ENCODE measurements around the gene RTP5. TPM values are rescaled to one million over a fixed set of nuclear protein-coding genes. Genes with fewer than 3 reads are reported as not detected.

RTP5 gene
- total and polyA plus RNA-seq, 2 donors (not counting 1 experiment from before 2014, with no cell fraction given), result not detected

DNA sequence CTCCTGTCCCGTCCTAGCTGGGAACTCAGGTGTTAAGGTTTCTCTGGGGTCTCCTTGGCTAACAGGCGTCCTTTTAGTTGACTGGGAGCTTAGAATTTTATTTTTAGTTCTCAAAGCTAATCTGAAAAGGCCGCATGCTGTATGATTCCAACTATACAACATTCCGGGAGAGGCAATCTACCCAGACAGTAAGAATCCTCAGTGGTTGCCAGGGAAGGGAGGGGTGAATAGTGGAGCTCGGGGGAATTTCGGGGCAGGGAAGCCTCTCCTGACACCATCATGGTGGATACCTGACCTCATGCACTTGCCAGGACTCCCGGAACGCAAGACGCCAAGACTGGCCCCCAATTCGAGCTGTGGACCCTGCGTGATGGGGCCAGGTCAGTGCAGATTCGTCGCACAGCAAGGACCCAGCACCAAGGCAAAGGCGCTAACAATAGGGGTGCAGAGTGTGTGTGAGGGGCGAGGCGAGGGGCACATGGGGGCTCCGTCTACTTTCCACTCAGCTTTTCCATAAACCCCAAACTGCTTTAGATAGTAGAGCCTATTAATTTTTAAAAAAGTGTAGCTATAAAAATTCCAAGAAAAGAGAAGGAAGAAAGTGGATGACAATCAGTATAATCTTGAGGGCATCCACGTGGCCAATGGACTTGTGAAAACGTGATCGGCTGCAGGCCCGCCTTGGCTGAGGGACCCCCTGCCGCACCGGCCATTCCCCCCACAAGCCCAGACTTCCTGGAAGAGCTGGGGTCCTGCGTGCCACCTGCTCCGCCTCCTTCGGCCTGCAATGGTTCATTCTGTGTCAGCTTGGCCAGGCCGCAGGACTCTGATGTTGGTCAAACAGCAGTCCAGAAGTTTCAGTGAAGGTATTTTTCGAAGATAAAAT lies 28.1 kb upstream of the RTP5 start:
- Histone ChIP-seq H3K27ac (ENCODE audit: low read length in 2 of 2) (no peak overlapping the region), H2AFZ (ENCODE audit: insufficient read depth, low read depth, low read length, poor library complexity, severe bottlenecking) (no peak overlapping the region), H3K36me3 (replicated peaks in 1 of 2; ENCODE audit: control extremely low read depth in 1 of 2, control insufficient read depth in 1 of 2, extremely low read depth in 1 of 2, insufficient read depth in 2 of 2, low read length in 1 of 2) (no peaks in the 10 kb centered on the region), H3K27me3 (replicated peaks in 1 of 4; ENCODE audit: control extremely low read depth in 1 of 4, control insufficient read depth in 3 of 4, insufficient read depth in 4 of 4, low read length in 3 of 4) (no peaks in the 10 kb centered on the region), H3K4me2 (replicated peaks; ENCODE audit: low read depth, low read length, poor library complexity, severe bottlenecking) (no peak overlapping the region), H4K20me1 (ENCODE audit: control insufficient read depth, insufficient read depth, low read length, poor library complexity, severe bottlenecking) (no peaks in the 10 kb centered on the region), H3K4me3 (ENCODE audit: control extremely low read depth in 1 of 5, extremely low read depth in 1 of 5, insufficient read depth in 1 of 5, low read depth in 2 of 5, low read length in 4 of 5) (no peak overlapping the region), H3K9me3 (ENCODE audit: control extremely low read depth in 1 of 3, control insufficient read depth in 2 of 3, insufficient read depth in 1 of 3, low read length in 2 of 3) (peaks cover 0 to 4% (median 0%) of the 10 kb centered on the region in 3 donors), H3K4me1 (ENCODE audit: control insufficient read depth in 2 of 2, insufficient read depth in 2 of 2, low read length in 2 of 2) (peaks cover 18 to 26% of the 10 kb centered on the region in 2 donors), H3K9ac (ENCODE audit: low read length) (no peak overlapping the region), H3K79me2 (ENCODE audit: control insufficient read depth, insufficient read depth, low read length) (no peaks in the 10 kb centered on the region)
- CTCF ChIA-PET, result interaction anchor here (0.5 to 1.0 kb wide), 2 partner anchors 37 to 134 kb away, joined by 3 read pairs; no protein-coding TSS in a partner anchor
- H3K9me3 Mint-ChIP-seq (ENCODE audit: insufficient read depth), result no peaks in the 10 kb centered on the region
- TF ChIP-seq EZH2 (IDR thresholded peaks at IDR 0.05; ENCODE audit: borderline replicate concordance, insufficient read depth, low read depth, low read length, poor library complexity, severe bottlenecking) (no peak), CTCF (IDR thresholded peaks at IDR 0.05) (no peak)
- no peaks in the 10 kb centered on the region for H3K27me3 Mint-ChIP-seq
- WGBS (ENCODE audit: insufficient coverage), result 95% methylated on average over 23 of the region's 28 CpGs
- ATAC-seq (ENCODE audit: low read depth), result no peak
- POLR2A ChIA-PET, result no interaction called here
- peak overlapping the region; percentile 16 for H3K4me3 Mint-ChIP-seq
- no peak for DNase-seq
- H3K27ac Mint-ChIP-seq, result no peak overlapping the region
- intact Hi-C loops (cut with micrococcal nuclease), result loop anchor here (5.0 kb wide), 1 partner anchor 41 kb away; no protein-coding TSS in a partner anchor
- H3K4me1 Mint-ChIP-seq, result peaks cover 30% of the 10 kb centered on the region

DNA sequence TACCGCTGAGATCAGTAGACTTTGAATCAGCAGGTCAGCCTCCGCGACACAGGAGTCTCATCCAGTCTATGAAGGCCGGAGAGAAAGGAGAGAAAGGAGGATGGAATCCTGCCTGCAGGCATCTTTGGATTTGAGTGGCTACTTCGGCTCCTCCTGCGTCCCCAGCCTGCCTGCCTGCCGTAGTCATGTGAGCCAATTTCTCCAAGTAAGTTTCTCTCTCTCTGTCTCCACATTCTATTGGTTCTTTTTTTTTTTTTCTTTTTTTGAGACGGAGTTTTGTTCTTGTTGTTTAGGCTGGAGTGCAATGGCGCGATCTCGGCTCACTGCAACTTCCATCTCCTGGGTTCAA lies 27.5 kb upstream of the RTP5 start:
- H3K27me3 Mint-ChIP-seq, result no peaks in the 10 kb centered on the region
- ChIA-PET POLR2A (no interaction called here), CTCF (no interaction called here)
- H3K4me2 ChIP-seq (replicated peaks; ENCODE audit: low read depth, low read length, poor library complexity, severe bottlenecking), result no peak overlapping the region
- TF ChIP-seq CTCF (IDR thresholded peaks at IDR 0.05), result no peak
- no peak for TF ChIP-seq EZH2 (IDR thresholded peaks at IDR 0.05; ENCODE audit: borderline replicate concordance, insufficient read depth, low read depth, low read length, poor library complexity, severe bottlenecking)
- no peaks in the 10 kb centered on the region for H4K20me1 ChIP-seq (ENCODE audit: control insufficient read depth, insufficient read depth, low read length, poor library complexity, severe bottlenecking)
- peaks cover 18 to 26% of the 10 kb centered on the region in 2 donors for H3K4me1 ChIP-seq (ENCODE audit: control insufficient read depth in 2 of 2, insufficient read depth in 2 of 2, low read length in 2 of 2)
- H3K4me3 ChIP-seq (ENCODE audit: control extremely low read depth in 1 of 5, extremely low read depth in 1 of 5, insufficient read depth in 1 of 5, low read depth in 2 of 5, low read length in 4 of 5), result no peak overlapping the region
- DNase-seq (no peak), ATAC-seq (ENCODE audit: low read depth) (no peak)
- H3K27me3 ChIP-seq (replicated peaks in 1 of 4; ENCODE audit: control extremely low read depth in 1 of 4, control insufficient read depth in 3 of 4, insufficient read depth in 4 of 4, low read length in 3 of 4), result no peaks in the 10 kb centered on the region
- no peak overlapping the region for H3K27ac Mint-ChIP-seq
- H3K36me3 ChIP-seq (replicated peaks in 1 of 2; ENCODE audit: control extremely low read depth in 1 of 2, control insufficient read depth in 1 of 2, extremely low read depth in 1 of 2, insufficient read depth in 2 of 2, low read length in 1 of 2), result no peaks in the 10 kb centered on the region
- H3K27ac ChIP-seq (ENCODE audit: low read length in 2 of 2), result no peak overlapping the region
- H3K4me3 Mint-ChIP-seq, result no peak overlapping the region
- no peaks in the 10 kb centered on the region for H3K9me3 Mint-ChIP-seq (ENCODE audit: insufficient read depth)
- no peak overlapping the region for H2AFZ ChIP-seq (ENCODE audit: insufficient read depth, low read depth, low read length, poor library complexity, severe bottlenecking)
- no peaks in the 10 kb centered on the region for H3K79me2 ChIP-seq (ENCODE audit: control insufficient read depth, insufficient read depth, low read length)
- intact Hi-C loops (cut with micrococcal nuclease), result loop anchor here (5.0 kb wide), 1 partner anchor 40 kb away; no protein-coding TSS in a partner anchor
- H3K4me1 Mint-ChIP-seq, result peaks cover 31% of the 10 kb centered on the region
- WGBS (ENCODE audit: insufficient coverage), result 100% methylated on average over 4 of the region's 11 CpGs
- H3K9me3 ChIP-seq (ENCODE audit: control extremely low read depth in 1 of 3, control insufficient read depth in 2 of 3, insufficient read depth in 1 of 3, low read length in 2 of 3), result peaks cover 0 to 4% (median 0%) of the 10 kb centered on the region in 3 donors
- no peak overlapping the region for H3K9ac ChIP-seq (ENCODE audit: low read length)

Data from B cell (primary cell).